NCI-H82 (cell line): Measurements from ENCODE around the gene C1QTNF12.

Experiments used
- DNase-seq: peaks from one replicate; lab custom pipeline; 2025; lab: John Stamatoyannopoulos, UW

C1QTNF12 gene

DNA sequence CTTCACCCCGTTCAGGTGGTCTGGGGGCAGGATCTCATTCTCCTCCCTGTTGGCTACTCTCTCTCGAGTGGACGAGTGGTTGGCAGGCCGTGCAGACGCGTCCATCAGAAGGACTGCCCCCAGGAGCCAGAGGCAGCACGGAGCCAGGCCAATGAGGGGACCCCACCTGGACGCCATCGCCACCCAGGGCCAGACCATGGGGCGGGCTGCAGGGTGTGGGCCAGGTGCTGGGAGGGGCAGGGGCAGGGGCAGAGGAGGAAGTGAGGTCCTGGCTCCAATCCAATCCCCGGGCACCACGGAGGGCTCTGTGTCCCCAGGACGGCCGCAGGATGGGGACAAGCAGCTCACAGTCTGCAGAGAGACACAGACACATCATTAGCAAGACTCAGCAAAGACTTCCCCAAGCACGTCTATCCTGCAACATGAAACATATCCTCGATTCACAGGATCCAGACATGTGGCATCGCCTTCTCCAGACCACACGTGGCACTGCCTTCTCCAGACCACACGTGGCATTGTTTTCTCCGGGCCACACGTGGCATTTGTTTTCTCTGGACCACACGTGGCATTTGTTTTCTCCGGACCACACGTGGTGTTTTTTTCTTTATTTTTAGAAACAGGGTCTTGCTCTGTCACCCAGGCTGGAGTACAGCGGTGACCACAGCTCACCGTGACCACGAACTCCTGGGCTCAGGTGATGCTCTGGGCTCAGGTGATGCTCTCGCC, 17.8 kb downstream of the C1QTNF12 start:
- no peak for DNase-seq

DNA sequence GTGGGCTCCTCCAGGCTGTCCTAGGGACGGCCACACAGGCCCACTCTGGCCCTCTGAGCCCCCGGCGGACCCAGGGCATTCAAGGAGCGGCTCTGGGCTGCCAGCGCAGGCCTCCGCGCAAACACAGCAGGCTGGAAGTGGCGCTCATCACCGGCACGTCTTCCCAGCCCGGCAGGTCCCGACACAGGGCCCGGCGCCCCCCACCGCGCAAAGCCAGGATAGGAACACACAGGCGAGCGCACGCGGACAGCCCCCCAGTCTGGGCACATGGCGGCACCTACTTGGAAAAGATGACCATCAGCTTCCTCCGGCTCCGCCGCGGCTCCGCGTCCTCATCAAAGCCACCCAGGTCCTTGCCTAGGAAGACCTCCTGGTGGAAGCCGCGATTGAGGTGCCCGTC, 18.3 kb downstream of the C1QTNF12 start:
- DNase-seq, result no peak

DNA sequence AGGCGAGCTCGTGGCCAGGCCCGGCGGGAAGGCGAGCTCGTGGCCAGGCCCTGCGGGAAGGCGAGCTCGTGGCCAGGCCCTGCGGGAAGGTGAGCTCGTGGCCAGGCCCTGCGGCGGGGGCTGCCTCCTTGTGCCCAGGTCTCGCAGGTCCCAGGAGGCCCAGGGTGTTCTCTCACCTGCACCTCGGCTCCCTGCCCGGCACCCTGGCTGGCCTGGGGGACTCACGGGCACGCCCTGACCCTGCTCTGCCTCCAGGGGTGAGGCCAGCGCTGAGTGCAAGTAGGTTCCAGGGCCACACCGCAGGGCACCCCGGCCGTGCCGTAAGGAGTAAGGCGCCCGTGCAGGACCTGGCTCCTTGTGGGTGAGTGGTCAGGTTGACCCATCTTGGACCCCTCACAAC, 19.1 kb downstream of the C1QTNF12 start:
- DNase-seq, result no peak

DNA sequence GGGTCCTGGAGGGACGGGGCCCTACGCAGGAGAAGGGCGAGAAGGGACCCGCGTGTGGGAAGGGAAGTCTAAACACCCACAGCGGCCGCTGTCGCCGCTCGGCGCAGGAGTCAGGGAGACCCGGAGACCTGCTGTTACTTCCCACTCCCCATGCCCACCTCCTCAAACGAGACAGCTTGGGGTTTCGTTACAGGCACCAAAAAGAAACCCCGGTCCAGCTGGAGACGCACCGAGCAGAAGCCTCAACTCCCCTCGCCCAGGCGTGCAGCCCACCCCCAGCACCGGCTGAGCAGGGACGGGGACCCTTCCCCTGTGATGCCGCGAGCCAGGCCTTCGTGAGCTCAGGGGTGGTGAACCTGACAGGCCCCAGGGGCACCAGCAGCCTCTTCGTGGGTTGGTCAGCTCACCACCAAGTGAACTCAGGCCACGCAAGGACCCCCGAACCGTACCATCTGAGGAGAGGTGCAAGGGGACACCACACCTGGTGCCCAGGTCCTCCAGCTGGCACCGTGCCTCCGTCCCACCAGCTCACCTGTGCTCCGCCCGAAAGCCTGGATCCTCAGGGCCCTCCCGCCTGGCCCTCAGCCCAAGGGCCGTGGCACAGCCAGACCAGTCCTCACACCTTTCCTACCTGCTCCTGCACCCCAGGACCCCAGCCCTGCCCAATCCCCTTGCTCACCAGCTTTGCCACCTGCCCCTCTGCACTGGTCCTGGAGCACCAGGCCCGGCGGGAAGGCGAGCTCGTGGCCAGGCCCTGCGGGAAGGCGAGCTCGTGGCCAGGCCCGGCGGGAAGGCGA, 19.8 kb downstream of the C1QTNF12 start:
- no peak for DNase-seq

DNA sequence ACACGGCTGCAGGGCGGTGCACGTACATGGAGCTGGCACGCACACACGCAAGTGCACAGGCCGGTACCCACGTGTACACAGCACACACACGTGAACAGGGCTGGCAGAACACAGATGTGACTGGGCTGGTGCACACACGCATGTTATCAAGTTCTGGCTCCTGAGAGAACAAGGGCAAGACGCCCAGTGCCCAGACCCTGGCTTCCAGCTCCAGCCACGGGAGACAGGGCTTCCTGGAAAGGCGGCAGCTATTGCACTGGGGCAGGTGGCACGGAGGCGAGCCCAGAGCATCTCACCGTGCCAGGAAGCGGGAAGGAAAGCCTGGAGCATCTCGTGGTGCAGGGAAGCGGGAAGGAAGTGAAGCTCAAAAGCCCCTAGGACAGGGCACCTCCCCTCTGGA, 20.6 kb downstream of the C1QTNF12 start:
- DNase-seq, result no peak

DNA sequence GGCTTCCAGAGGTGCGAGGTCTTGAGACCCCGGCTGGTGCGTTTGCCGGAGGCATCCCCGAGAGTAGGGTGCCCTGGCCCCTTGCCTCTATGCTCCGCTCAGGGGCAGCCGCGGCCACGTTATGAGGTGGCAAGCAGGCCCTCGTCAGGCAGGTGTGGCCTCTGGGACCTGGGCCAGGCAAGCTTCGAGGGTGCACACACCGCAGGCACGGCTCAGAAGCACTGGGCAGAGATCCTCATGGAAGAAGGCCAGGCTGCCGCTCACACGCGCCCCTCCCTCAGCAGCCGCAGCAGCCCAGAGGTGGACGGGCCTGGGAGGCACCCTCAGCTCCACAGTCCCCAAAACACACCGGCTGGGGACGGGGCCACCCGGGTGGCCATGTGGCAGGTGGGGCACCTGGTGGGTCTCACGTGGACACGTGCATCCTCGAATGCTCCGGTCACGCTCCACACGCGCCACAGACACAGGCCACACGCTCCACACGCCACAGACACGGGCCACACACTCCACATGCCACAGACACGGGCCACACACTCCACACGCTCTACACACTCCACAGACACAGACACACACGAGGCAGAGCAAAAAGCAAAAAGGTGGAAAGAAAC, 21.2 kb downstream of the C1QTNF12 start:
- no peak for DNase-seq

DNA sequence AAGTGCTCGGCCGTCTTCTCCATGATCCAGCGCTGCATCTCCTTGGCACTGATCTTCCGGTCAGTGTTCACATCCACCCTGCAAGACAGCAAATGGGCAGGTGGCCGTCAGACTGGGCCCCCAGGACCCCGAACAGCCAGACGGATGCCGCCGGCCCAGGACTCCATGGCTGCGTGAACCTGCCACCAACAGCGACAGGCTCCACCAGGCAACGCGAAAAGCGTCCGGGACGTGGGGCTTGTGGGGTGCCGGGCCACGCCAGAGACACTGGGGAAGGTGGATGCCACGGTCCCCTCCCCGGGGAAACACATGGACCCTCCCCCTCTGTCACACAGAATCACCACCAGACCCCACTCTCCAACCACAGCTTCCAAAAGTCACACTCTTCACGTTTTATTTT, 22.6 kb downstream of the C1QTNF12 start:
- no peak for DNase-seq

DNA sequence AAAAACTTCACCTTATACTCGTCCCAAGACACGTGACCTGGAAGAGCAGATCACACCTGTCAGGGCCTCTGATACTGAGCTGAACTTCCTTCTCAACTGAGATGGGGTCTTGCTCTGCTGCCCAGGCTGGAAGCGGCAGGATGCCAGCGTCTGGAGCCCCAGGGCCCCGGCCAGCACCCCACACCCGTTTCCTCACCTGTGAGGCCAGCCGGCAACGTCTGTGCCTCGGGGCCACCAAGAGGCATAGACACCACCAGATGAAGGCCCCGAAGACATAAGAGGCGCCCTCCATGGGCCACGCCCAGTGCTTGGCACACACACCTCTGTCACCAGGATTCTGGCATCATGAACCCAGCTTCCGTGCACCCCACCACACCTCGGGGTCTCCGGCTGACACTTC, 23.2 kb downstream of the C1QTNF12 start:
- no peak for DNase-seq

DNA sequence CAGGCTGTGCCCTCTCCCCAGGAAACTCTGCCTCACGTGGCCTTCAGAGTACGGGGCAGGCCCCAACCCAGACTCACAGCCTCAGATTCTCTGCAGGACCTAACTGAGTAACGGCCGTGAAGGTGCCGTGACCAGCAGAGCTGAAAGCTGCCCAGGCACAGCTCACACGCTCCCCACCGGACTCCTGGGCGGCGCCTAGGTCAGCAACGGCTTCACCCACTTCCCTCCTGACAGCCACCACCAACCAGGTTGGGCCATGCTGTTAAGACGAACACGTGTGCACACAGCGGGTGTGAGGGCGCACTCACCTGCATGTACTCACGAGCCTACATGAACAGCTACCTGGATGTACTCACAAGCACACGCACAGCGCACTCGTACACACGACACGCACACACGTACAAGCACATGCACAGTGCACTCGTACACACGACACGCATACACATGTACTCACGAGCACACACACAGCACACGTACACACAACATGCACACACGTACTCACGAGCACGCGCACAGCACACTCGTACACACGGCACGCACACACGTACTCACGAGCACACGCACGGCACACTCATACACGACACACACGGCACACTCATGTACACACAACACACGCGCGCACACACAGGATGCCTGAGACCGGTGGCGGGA, 23.8 kb downstream of the C1QTNF12 start:
- DNase-seq, result no peak

DNA sequence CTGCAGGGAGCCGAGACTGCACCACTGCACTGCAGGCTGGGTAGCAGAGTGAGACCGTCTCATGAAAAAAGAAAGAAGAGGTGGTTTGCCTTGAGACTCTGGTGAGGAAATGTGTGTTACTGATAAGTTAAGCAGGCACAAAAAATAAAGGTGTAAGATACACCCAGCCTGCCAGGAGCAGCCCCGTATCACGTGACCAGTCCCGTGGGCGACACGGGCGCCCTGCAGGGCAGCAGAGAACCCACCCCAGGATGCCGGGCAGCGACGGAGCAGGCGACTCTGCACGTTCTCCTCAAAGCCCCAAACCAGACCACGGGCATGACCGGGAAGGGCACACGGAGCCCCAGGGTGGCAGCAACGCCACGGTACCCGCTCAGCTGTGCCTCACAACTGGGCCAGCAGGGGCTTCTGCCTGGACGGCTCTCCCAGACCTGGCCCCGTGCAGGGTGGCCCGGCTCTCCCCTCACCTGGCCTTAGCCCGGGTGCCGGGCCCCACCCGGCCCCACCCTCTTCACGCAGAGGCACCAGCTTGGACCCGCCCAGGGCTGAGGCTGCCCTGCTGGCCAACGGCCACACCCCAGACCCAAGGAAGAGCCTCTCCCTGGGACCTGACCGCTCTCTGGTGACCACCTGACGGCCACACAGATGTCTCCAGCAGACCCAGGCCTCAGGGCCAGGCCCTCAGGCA, 24.5 kb downstream of the C1QTNF12 start:
- no peak for DNase-seq

DNA sequence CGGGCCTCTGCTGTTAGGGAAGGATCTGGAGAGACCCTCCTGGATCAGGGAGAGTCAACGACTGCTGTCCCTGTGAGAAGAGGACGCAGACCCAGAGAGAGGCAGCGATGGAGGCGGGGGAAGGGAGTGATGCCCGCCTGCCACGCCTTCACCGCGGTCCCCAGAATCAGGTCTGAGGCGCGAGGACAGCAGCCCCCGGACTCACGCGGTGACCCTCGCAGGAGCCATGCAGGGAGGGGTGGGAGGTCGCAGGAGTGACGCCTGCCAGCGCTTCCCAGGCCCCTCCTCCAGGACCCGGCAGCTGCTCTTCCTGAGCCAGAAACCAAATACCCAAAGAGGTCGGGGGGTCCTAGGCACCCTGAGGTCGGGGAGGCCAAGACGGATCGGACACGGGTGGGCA, 26.3 kb downstream of the C1QTNF12 start:
- DNase-seq, result no peak

DNA sequence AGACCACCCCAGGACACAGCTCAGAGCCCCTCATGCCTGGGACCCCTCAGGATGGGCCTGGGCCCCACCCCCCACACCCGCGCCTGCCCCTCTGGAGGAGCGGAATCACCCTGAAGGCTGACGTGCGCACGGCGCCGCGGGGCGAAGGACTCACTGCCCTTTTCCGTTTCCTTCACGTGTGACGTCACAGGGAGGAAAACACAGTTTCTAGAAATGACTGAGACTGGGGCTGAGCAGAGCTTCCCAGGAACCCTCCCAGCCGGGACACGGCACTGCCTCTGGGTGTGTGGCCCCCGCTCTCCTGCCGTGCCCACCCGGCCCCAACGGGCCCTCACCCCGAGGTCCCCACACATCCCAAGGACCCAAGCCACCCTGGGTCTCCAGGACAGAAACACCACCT, 27.2 kb downstream of the C1QTNF12 start:
- no peak for DNase-seq

DNA sequence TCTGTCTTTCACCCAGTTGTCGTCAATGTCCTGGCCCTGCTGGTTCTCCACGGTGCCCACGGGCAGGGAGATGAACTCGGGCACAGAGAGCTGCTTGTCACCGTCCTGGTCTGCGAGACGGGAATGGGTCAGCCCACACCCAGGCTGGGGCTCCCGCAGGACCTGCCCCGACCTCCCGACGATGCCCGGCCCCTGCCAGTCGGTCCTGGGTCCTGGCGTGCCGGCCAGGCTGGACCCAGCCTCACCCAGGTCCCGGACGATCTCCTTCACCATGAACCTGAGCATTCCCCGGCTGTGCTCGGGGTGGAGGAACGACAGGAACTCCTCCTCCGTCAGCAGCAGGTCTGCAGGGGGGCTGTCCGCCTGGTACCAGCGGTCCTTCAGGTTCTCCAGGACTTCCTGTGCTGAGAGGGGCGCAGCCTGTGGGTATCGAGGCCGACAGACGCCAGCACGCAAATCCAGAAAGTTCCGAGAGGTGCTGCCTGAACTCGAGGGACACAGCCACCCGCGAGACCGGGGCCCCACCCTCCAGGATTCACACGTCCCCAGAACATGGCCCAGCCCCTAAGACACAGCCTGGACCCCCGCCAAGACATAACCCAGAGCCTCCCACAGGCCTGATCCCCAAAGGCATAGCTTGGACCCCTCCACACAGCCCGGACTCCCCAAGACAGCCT, 27.9 kb downstream of the C1QTNF12 start:
- no peak for DNase-seq

DNA sequence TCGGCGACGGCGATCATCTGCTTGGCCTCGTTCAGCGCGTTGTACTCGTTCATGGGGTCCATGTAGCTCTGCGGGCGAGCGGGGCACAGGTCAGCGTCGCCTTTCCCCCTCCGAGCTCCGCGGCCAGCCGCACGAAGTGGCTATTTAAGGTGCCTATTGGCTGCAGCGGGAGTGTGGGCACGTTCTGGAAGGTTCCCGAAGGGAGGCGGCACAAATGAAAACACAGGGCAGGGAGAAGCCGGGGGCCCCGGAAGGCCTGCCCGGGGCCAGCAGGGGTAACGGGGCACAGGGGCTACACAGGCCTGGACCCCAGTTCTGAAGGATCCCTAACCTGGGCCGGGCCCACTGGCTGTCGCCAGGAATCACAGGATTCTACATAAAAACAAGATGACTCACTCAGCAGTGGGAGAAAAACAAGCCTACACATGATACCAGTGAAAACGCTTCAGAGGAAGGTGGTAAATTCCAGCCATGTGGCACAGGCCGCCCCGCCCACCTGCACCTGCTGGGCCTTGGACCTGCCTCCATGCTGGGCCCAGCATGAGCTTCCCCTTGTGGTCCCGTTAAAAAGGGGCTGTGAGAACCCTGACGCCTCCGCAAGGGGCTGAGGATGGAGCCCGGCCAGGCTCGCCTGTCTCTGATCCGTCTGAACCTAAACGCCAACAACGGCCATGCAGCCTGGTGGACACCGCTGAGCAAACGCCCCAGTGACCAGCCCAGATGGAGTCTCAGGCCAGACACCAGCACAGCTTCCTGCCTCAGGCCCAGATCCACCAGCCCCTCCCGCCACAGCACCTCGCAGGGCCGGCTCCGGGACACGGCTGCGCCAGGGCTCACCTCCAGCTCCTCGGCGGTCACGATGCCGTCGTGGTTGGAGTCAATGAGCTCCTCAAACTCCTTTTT, 28.6 kb downstream of the C1QTNF12 start:
- DNase-seq, result no peak

DNA sequence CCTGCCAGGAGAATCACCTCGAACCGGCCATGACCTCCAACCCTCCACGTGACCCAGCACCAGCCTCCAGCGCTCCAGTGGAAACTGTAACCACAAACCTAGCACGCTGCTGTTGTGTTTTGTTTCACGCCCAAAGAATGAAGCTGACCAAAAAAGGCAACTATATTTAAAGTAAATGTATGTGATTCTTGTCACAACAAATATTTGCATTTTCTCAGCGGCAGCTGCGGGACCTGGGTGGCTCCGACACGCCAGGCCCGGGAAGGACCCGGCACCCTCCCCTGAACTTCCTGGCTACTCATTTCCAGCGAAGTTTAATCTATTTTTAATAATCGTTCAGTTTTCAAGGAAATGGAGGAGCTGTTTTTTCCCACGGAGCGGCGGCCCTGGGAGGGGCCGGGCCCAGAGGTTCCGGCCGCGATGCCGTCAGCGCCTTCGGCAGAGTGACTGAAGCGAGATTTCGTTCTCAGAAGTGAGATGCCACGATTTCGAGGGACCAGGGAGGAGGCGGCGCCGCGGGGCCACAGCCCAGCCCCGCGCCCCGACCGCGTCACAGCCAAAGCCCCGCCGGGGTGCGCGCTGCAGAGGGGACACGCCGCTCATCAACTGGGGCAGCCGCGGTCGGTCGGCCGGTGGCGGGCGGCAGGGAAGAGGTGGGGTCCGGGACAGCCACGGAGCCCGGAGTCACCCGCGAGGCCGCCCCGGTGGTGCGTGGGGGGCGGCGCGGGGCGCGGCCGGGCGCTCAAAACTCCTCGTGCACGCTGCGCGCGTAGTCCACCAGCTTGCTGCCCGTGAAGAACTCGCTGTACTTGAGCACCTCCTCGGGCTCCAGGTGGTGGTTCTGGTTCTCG, 29.5 kb downstream of the C1QTNF12 start:
- DNase-seq, result no peak

DNA sequence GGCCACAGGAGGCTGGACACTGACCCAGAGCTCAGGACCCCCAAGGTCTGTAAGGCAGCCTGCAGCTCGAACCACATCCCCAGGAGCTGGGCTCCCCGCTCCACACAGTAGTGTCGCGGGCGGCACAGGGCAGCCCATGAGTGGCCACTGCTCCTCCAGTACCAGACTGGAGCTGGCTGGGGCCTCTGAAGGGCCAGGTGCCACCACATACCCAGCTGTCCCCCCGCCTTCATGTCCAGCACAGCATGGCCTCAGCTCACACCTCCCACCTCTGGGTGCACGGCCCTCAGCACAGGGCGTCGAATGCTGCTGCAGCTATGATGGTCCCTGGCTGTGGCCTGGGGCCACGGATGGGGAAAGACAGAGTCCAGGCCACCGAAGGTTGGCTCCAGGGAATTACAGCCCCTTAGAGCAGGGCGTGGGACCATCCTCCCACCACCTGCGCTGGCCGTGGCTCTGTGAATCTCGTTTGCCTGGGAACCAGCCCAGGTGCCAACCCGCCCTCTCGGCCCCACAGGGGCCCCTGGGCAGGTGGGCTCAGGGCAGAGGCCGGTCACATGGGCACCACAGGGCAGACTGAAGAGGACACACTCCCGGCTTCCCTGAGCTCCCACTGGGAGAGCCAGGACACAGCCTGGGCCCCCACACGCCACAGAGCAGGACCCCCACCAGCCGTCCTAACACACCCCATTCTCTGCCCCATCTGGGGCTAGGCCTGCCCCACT, 30.5 kb downstream of the C1QTNF12 start:
- no peak for DNase-seq

DNA sequence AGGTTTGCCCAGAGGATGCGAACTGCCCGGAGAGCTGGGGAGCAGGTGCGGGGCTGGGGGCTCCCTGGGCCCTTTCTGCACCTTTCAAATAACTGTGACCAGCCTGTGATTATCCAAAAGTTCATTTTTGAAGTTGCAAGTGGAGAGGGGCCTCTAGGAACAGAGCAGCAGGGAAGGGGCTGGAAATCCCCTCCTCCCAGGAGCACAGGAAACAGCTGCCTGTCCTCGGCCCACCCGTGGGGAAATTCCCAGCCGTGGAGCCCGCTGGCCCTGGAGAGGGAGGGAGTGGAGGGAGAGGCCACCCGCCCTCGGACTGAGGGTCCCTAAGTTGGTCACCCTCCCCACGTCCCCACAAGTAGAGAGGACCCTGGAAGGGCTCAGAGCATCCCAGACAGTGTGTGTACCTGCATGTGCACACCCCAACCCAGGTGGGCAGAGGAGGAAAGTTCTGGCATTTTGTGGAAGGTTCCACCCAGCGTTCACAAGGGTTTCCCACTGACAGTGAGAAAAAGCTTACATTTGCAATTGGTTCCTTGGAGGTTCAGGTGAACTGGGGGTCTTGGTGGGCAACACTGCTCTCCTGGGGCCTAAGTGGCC, 31.3 kb downstream of the C1QTNF12 start:
- no peak for DNase-seq
